ENCODE data around the gene PAK1. TPM values are rescaled to one million over a fixed set of nuclear protein-coding genes. Genes with fewer than 3 reads are reported as not detected.

PAK1 gene
- total RNA-seq, 1 experiment from 2014 or later, result 80.0 TPM

DNA sequence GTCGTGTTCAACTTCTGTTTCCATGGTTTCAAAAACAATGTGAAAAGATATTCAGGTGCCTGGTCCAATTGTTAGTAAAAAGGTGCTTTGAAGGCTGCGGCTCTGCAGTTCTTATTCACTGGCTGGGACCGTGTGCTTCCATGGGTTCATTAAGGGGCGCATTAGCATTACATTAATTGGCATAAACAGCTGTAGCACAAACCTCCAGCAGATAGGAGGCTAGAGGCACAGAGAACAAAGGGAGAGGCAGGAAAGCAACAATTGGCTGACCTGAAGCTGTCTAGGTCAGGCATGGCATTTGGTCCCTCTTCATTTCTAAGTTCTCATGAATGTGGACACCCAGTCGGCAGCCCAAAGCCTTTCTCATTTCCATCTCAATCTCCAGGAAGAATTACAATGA is 16.6 kb downstream of the PAK1 start:
- H4K20me1 ChIP-seq (ENCODE audit: insufficient read depth), result no peaks in the 10 kb centered on the region
- H2AFZ ChIP-seq, result no peak overlapping the region
- no peaks in the 10 kb centered on the region for H3K9me2 ChIP-seq (ENCODE audit: insufficient read depth)
- no peak overlapping the region for H3K4me3 ChIP-seq
- H3K4me1 ChIP-seq (replicated peaks; ENCODE audit: insufficient read depth), result peaks cover 5% of the 10 kb centered on the region; the same call in 1 of the 2 replicates
- H3K4me2 ChIP-seq, result no peak overlapping the region
- no peaks in the 10 kb centered on the region for H3K9me3 ChIP-seq (ENCODE audit: insufficient read depth, low read depth)
- H3K79me2 ChIP-seq (ENCODE audit: low read depth), result no peaks in the 10 kb centered on the region
- H3K27me3 ChIP-seq (ENCODE audit: insufficient read depth, low read depth), result no peaks in the 10 kb centered on the region
- no peaks in the 10 kb centered on the region for H3K36me3 ChIP-seq (ENCODE audit: low read depth)
- BruUV-seq (replicated peaks), result no TSS peak
- no peak for DNase-seq
- H3F3A ChIP-seq (ENCODE audit: insufficient read depth, low read depth), result no peaks in the 10 kb centered on the region
- TF ChIP-seq, protein P1, sequence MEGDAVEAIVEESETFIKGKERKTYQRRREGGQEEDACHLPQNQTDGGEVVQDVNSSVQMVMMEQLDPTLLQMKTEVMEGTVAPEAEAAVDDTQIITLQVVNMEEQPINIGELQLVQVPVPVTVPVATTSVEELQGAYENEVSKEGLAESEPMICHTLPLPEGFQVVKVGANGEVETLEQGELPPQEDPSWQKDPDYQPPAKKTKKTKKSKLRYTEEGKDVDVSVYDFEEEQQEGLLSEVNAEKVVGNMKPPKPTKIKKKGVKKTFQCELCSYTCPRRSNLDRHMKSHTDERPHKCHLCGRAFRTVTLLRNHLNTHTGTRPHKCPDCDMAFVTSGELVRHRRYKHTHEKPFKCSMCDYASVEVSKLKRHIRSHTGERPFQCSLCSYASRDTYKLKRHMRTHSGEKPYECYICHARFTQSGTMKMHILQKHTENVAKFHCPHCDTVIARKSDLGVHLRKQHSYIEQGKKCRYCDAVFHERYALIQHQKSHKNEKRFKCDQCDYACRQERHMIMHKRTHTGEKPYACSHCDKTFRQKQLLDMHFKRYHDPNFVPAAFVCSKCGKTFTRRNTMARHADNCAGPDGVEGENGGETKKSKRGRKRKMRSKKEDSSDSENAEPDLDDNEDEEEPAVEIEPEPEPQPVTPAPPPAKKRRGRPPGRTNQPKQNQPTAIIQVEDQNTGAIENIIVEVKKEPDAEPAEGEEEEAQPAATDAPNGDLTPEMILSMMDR (conservative IDR thresholded peaks at IDR 0.05), result no peak
- no peak for TF ChIP-seq EZH2 (IDR thresholded peaks at IDR 0.05; ENCODE audit: low read depth)
- CTCF ChIA-PET, result no interaction called here
- POLR2A ChIA-PET (ENCODE audit: unreplicated experiment), result no interaction called here
- H3K27ac ChIP-seq, result no peak overlapping the region
- intact Hi-C loops (cut with micrococcal nuclease; ENCODE audit: unreplicated experiment), result no loop called here

DNA sequence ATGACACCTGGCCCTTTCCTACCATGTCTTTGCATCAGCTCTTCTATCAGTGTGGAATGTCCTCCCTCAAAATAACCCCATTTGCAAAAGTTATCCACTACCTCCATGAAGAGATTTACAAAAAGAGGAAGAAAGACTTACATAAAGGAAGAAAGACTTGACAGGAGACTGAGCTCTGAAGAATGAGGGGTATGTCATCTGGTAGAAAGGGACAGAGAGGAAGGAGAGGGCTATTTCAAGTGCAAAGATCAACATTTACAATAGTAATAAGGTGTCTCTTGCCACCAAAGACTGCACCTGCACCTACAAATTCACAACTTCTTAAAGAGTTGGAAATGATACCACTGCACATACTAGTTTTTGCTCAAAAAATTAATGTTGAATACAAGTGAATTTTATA is 18.2 kb downstream of the PAK1 start:
- peaks cover 5% of the 10 kb centered on the region; the same call in 1 of the 2 replicates for H3K4me1 ChIP-seq (replicated peaks; ENCODE audit: insufficient read depth)
- H3K36me3 ChIP-seq (ENCODE audit: low read depth), result no peaks in the 10 kb centered on the region
- no peaks in the 10 kb centered on the region for H4K20me1 ChIP-seq (ENCODE audit: insufficient read depth)
- no peaks in the 10 kb centered on the region for H3K9me3 ChIP-seq (ENCODE audit: insufficient read depth, low read depth)
- CTCF ChIA-PET, result no interaction called here
- DNase-seq, result no peak
- no peaks in the 10 kb centered on the region for H3K9me2 ChIP-seq (ENCODE audit: insufficient read depth)
- H3K27ac ChIP-seq, result no peak overlapping the region
- TF ChIP-seq, protein P1 (conservative IDR thresholded peaks at IDR 0.05), result no peak
- TF ChIP-seq EZH2 (IDR thresholded peaks at IDR 0.05; ENCODE audit: low read depth), result no peak
- intact Hi-C loops (cut with micrococcal nuclease; ENCODE audit: unreplicated experiment), result no loop called here
- H3K4me2 ChIP-seq, result no peak overlapping the region
- H3F3A ChIP-seq (ENCODE audit: insufficient read depth, low read depth), result no peaks in the 10 kb centered on the region
- no peaks in the 10 kb centered on the region for H3K79me2 ChIP-seq (ENCODE audit: low read depth)
- no peak overlapping the region for H3K4me3 ChIP-seq
- no peaks in the 10 kb centered on the region for H3K27me3 ChIP-seq (ENCODE audit: insufficient read depth, low read depth)
- POLR2A ChIA-PET (ENCODE audit: unreplicated experiment), result interaction anchor here (0.5 kb wide), 1 partner anchor 54 kb away, joined by 3 read pairs; no protein-coding TSS in a partner anchor
- H2AFZ ChIP-seq, result no peak overlapping the region
- no TSS peak for BruUV-seq (replicated peaks)

DNA sequence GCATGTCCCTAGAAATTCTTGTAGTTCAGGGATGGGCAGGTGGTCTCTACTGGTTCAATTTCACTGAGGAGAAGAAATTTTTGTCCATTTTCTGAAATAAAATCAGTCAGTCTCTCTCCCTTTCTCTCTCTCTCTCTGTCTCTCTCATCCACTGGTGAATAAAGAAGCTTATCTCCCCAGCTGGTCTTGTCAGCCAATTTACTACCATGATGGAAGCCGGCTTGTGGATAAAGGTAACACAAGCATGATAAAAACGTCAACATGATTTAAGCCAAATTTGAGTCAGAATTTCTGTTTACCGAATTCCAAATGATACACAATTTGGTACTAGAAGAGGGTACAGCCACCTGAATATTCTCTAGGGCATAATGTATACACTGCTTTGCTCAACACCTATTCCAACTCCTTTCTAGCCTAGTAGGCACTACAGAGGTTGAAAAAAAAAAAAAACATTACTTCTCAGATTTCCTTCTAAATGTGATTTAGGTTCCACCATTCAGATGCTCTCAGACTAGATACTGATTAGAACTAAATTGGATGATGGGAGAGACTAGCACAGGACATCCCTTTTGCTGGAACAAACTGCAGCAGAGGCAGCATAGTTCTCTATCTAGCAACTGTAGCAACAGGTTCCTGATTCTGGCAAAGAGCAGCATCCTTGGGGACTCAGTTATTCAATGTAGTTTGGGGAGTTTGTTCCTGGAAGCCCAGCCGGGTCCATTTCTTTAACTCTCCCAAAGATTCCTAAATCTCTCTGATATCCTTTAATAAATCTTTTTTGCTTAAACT is 18.8 kb downstream of the PAK1 start:
- POLR2A ChIA-PET (ENCODE audit: unreplicated experiment), result no interaction called here
- Histone ChIP-seq H3K9me3 (ENCODE audit: insufficient read depth, low read depth) (no peaks in the 10 kb centered on the region), H4K20me1 (ENCODE audit: insufficient read depth) (no peaks in the 10 kb centered on the region), H3K27ac (no peak overlapping the region), H3F3A (ENCODE audit: insufficient read depth, low read depth) (no peaks in the 10 kb centered on the region), H3K4me2 (no peak overlapping the region), H3K4me3 (no peak overlapping the region), H3K9me2 (ENCODE audit: insufficient read depth) (no peaks in the 10 kb centered on the region), H3K36me3 (ENCODE audit: low read depth) (no peaks in the 10 kb centered on the region), H2AFZ (no peak overlapping the region), H3K27me3 (ENCODE audit: insufficient read depth, low read depth) (no peaks in the 10 kb centered on the region), H3K79me2 (ENCODE audit: low read depth) (no peaks in the 10 kb centered on the region), H3K4me1 (replicated peaks; ENCODE audit: insufficient read depth) (peaks cover 5% of the 10 kb centered on the region; the same call in 1 of the 2 replicates)
- CTCF ChIA-PET, result no interaction called here
- no TSS peak for BruUV-seq (replicated peaks)
- intact Hi-C loops (cut with micrococcal nuclease; ENCODE audit: unreplicated experiment), result no loop called here
- DNase-seq, result no peak
- TF ChIP-seq EZH2 (IDR thresholded peaks at IDR 0.05; ENCODE audit: low read depth), result no peak
- TF ChIP-seq, protein P1 (conservative IDR thresholded peaks at IDR 0.05), result no peak
